IMR-90 (cell line): ENCODE measurements around the gene NOS1AP. TPM values are rescaled to one million over a fixed set of nuclear protein-coding genes. Genes with fewer than 3 reads are reported as not detected.

ENCODE experiments used
- ATAC-seq: fragments of 200-7000 bp; cut with Tn5 transposase; 2 replicates; pipeline ENCODE4 v1.9.1; 2020; ENCODE audit warnings: low read depth, mild to moderate bottlenecking, moderate library complexity
- BruUV-seq: library from RNA; stranded (reverse); fragments of 400-500 nt; replicated peaks from 2 replicates; lab custom pipeline; 2021; lab: Mats Ljungman, UMichigan
- CTCF ChIA-PET: fragments of 300-600 bp; formaldehyde crosslinking; extraction: SDS; loops from one replicate; lab custom pipeline; 2021; ENCODE audit warnings: antibody characterized with exemption; lab: Yijun Ruan, JAX
- POLR2A ChIA-PET: fragments of 300-600 bp; sonication (Branson Sonifier 250); formaldehyde crosslinking; loops from one replicate; lab custom pipeline; 2022; ENCODE audit warnings: antibody characterized with exemption; ENCODE audit not compliant: unreplicated experiment; lab: Charles Lee
- DNase-seq: peaks from one replicate; pipeline ENCODE4 v3.0.0; 2013
- H2AFZ ChIP-seq: replicated peaks from 2 replicates; pipeline ENCODE3; 2013; ENCODE audit warnings: low read length, mild to moderate bottlenecking; ENCODE audit not compliant: poor library complexity
- H2AK5ac ChIP-seq: 2 replicates; pipeline ENCODE4 v1.6.1; 2013; ENCODE audit warnings: low read depth, low read length, inconsistent platforms
- H2AK9ac ChIP-seq: replicated peaks from 2 replicates; pipeline ENCODE3; 2013; ENCODE audit warnings: mild to moderate bottlenecking, low read depth, low read length, moderate library complexity; ENCODE audit not compliant: poor library complexity
- H2BK120ac ChIP-seq: 2 replicates; pipeline ENCODE4 v1.6.1; 2013; ENCODE audit warnings: low read depth, low read length, inconsistent platforms
- H2BK15ac ChIP-seq: 3 replicates; pipeline ENCODE4 v1.6.1; 2013; ENCODE audit warnings: low read depth, low read length, inconsistent platforms
- H2BK20ac ChIP-seq: 2 replicates; pipeline ENCODE4 v1.6.1; 2013; ENCODE audit warnings: low read depth, mild to moderate bottlenecking, inconsistent platforms, low read length, moderate library complexity
- H2BK5ac ChIP-seq: 2 replicates; pipeline ENCODE4 v1.6.1; 2013; ENCODE audit warnings: mild to moderate bottlenecking, low read depth, low read length, inconsistent platforms; ENCODE audit not compliant: poor library complexity, severe bottlenecking
- H3K14ac ChIP-seq: replicated peaks from 2 replicates; pipeline ENCODE4 v1.6.1; 2013; ENCODE audit warnings: low read depth, low read length, inconsistent platforms
- H3K18ac ChIP-seq: 2 replicates; pipeline ENCODE4 v1.6.1; 2013; ENCODE audit warnings: low read depth, low read length, control low read depth
- H3K23ac ChIP-seq: 2 replicates; pipeline ENCODE4 v1.6.1; 2013; ENCODE audit warnings: low read depth, low read length, inconsistent platforms
- H3K27ac ChIP-seq: 2 replicates; pipeline ENCODE4 v1.5.1; 2013; ENCODE audit warnings: mild to moderate bottlenecking, control low read depth, low read length; ENCODE audit not compliant: insufficient read depth
- H3K27me3 ChIP-seq: 2 replicates; pipeline ENCODE4 v1.6.1; 2013; ENCODE audit warnings: low read length; ENCODE audit not compliant: control insufficient read depth, insufficient read depth
- H3K36me3 ChIP-seq: 2 replicates; pipeline ENCODE4 v1.6.1; 2013; ENCODE audit warnings: low read length, mixed read lengths; ENCODE audit not compliant: control insufficient read depth, insufficient read depth
- H3K4ac ChIP-seq: 2 replicates; pipeline ENCODE4 v1.6.1; 2013; ENCODE audit warnings: low read depth, low read length, inconsistent platforms
- H3K4me1 ChIP-seq: 2 replicates; pipeline ENCODE4 v1.6.1; 2013; ENCODE audit warnings: low read length, mixed read lengths; ENCODE audit not compliant: control insufficient read depth, insufficient read depth
- H3K4me2 ChIP-seq: 2 replicates; pipeline ENCODE4 v1.6.1; 2013; ENCODE audit warnings: low read depth, mild to moderate bottlenecking, control low read depth, low read length, moderate library complexity
- H3K4me3 ChIP-seq: 2 replicates; pipeline ENCODE4 v1.5.1; 2013; ENCODE audit warnings: low read depth, mild to moderate bottlenecking, control low read depth, low read length, moderate library complexity; ENCODE audit not compliant: insufficient read depth
- H3K56ac ChIP-seq: 2 replicates; pipeline ENCODE4 v1.6.1; 2013; ENCODE audit warnings: low read length, inconsistent platforms; ENCODE audit not compliant: insufficient read depth; ENCODE audit errors: extremely low read depth
- H3K79me1 ChIP-seq, 2 experiments: 2 replicates each; pipeline ENCODE4 v1.6.1; 2013; ENCODE audit warnings: low read length in 2 of 2, inconsistent platforms in 1 of 2, low read depth in 1 of 2
- H3K9ac ChIP-seq: 2 replicates; pipeline ENCODE4 v1.6.1; 2013; ENCODE audit warnings: low read depth, low read length, control low read depth
- H3K9me1 ChIP-seq: 2 replicates; pipeline ENCODE4 v1.6.1; 2013; ENCODE audit warnings: low read length, inconsistent platforms; ENCODE audit not compliant: insufficient read depth
- H3K9me3 ChIP-seq: 2 replicates; pipeline ENCODE4 v1.6.1; 2013; ENCODE audit warnings: low read length; ENCODE audit not compliant: control insufficient read depth, insufficient read depth
- H4K20me1 ChIP-seq: 2 replicates; pipeline ENCODE4 v1.6.1; 2013; ENCODE audit warnings: low read length, inconsistent platforms; ENCODE audit not compliant: insufficient read depth
- H4K5ac ChIP-seq: 2 replicates; pipeline ENCODE4 v1.6.1; 2013; ENCODE audit warnings: mild to moderate bottlenecking, low read depth, low read length, control low read depth
- H4K8ac ChIP-seq, 2 experiments: 2 replicates each; pipeline ENCODE4 v1.6.1; 2013; ENCODE audit warnings: low read depth in 2 of 2, low read length in 2 of 2, control low read depth in 1 of 2, inconsistent platforms in 1 of 2
- H4K91ac ChIP-seq: 2 replicates; pipeline ENCODE4 v1.6.1; 2013; ENCODE audit warnings: low read depth, low read length, inconsistent platforms; ENCODE audit not compliant: insufficient read depth
- BHLHE40 ChIP-seq: fragments of 150-350 bp; IDR thresholded peaks from 2 replicates; pipeline ENCODE4 v1.6.1; 2016; ENCODE audit warnings: mild to moderate bottlenecking, low read depth, low read length
- CEBPB ChIP-seq: IDR thresholded peaks from 2 replicates; pipeline ENCODE4 v1.6.1; 2012; ENCODE audit warnings: low read depth, low read length, improper control_type of control experiment
- CHD1 ChIP-seq: IDR thresholded peaks from 2 replicates; pipeline ENCODE4 v1.6.1; 2012; ENCODE audit warnings: low read depth, low read length, improper control_type of control experiment
- CTCF ChIP-seq: conservative IDR thresholded peaks from 2 replicates; pipeline ENCODE4 v1.5.1; 2012; ENCODE audit warnings: mild to moderate bottlenecking, low read depth, low read length, improper control_type of control experiment
- ELK1 ChIP-seq: fragments of 150-350 bp; IDR thresholded peaks from 2 replicates; pipeline ENCODE4 v1.6.1; 2016; ENCODE audit warnings: low read depth, mild to moderate bottlenecking, low read length, moderate library complexity, borderline replicate concordance
- FOS ChIP-seq: fragments of 150-350 bp; IDR thresholded peaks from 2 replicates; pipeline ENCODE4 v1.6.1; 2016; ENCODE audit warnings: low read depth, low read length
- MAFK ChIP-seq: IDR thresholded peaks from 2 replicates; pipeline ENCODE4 v1.6.1; 2012; ENCODE audit warnings: low read depth, low read length, improper control_type of control experiment
- MAZ ChIP-seq: IDR thresholded peaks from 2 replicates; pipeline ENCODE4 v1.6.1; 2012; ENCODE audit warnings: low read depth, mild to moderate bottlenecking, low read length, improper control_type of control experiment, moderate library complexity, borderline replicate concordance
- MXI1 ChIP-seq: IDR thresholded peaks from 2 replicates; pipeline ENCODE4 v1.6.1; 2012; ENCODE audit warnings: low read depth, mild to moderate bottlenecking, low read length, moderate library complexity, borderline replicate concordance
- NFE2L2 ChIP-seq: fragments of 150-350 bp; IDR thresholded peaks from 2 replicates; pipeline ENCODE4 v1.6.1; 2016; ENCODE audit warnings: low read depth, mild to moderate bottlenecking, low read length
- POLR2A ChIP-seq: IDR thresholded peaks from 2 replicates; pipeline ENCODE4 v1.6.1; 2012; ENCODE audit warnings: mild to moderate bottlenecking, low read depth, low read length
- RAD21 ChIP-seq: IDR thresholded peaks from 2 replicates; pipeline ENCODE4 v1.6.1; 2012; ENCODE audit warnings: low read length, improper control_type of control experiment
- RCOR1 ChIP-seq: IDR thresholded peaks from 2 replicates; pipeline ENCODE4 v1.6.1; 2012; ENCODE audit warnings: mild to moderate bottlenecking, low read length, improper control_type of control experiment; ENCODE audit not compliant: insufficient replicate concordance
- RFX5 ChIP-seq: IDR thresholded peaks from 2 replicates; pipeline ENCODE4 v1.8.0; 2012; ENCODE audit warnings: low read depth, mild to moderate bottlenecking, low read length, moderate library complexity
- SMC3 ChIP-seq: fragments of 150-350 bp; IDR thresholded peaks from 2 replicates; pipeline ENCODE4 v1.6.1; 2016; ENCODE audit warnings: low read depth, mild to moderate bottlenecking, antibody characterized with exemption, low read length, moderate library complexity
- USF2 ChIP-seq: fragments of 150-350 bp; IDR thresholded peaks from 2 replicates; pipeline ENCODE4 v1.6.1; 2017; ENCODE audit warnings: mild to moderate bottlenecking, antibody characterized with exemption, low read length, low read depth
- WGBS, 2 experiments: methylation state at CpG; one replicate each; pipeline versions ENCODE4 v1.1.5 to v1.1.7; 2013; ENCODE audit warnings: missing lambda C conversion rate in 2 of 2; ENCODE audit not compliant: insufficient read length in 1 of 2; ENCODE audit errors: extremely low coverage in 2 of 2; 5-methylcytosine and 5-hydroxymethylcytosine counted together
- dilution Hi-C: fragments of 300-500 bp; cut with HindIII; formaldehyde crosslinking; loops from one replicate; pipeline ENCODE4 v1.14.3; 2018; ENCODE audit warnings: low sequenced_read_pairs; ENCODE audit not compliant: unreplicated experiment
- in situ Hi-C: fragments of 300-500 bp; cut with MboI; formaldehyde crosslinking; loops from 3 replicates; pipeline ENCODE4 v1.14.3; 2019; ENCODE audit warnings: low sequenced_read_pairs, inconsistent platforms, mixed read lengths
- intact Hi-C: fragments of 100-400 bp; cut with micrococcal nuclease; formaldehyde crosslinking; loops from 2 replicates; pipeline ENCODE4 v1.10.0; 2022
- polyA plus RNA-seq, 3 experiments: library from polyadenylated mRNA; depleted of rRNA; stranded (reverse); fragments of >200 nt; gene quantifications; 2 replicates each; pipeline ENCODE4 v1.2.3, GENCODE V29; 2012; ENCODE audit warnings: low replicate concordance in 1 of 3
- total RNA-seq: library from RNA; depleted of rRNA; stranded (reverse); fragments of >200 nt; gene quantifications from 2 replicates; pipeline ENCODE4 v1.2.3, GENCODE V29; 2012

The NOS1AP gene
- total and polyA plus RNA-seq, 2 of the 4 experiments (the other 2 are of a cell fraction): 0.18 to 0.19 TPM

GRCh38 chr1:162200096-162200847, 130.8 kb downstream of the NOS1AP start:
- TF ChIP-seq RAD21: no peak
- TF ChIP-seq POLR2A: no peak
- TF ChIP-seq MAZ: no peak
- no peak for TF ChIP-seq CEBPB
- no peak for TF ChIP-seq RCOR1
- TF ChIP-seq BHLHE40: no peak
- no peak for TF ChIP-seq FOS
- TF ChIP-seq SMC3: no peak
- TF ChIP-seq CHD1: no peak
- TF ChIP-seq MXI1: no peak
- no peak for TF ChIP-seq ELK1
- TF ChIP-seq RFX5: no peak
- TF ChIP-seq USF2: no peak
- TF ChIP-seq MAFK: no peak
- no peak for TF ChIP-seq CTCF
- no peak for TF ChIP-seq NFE2L2
- Histone ChIP-seq H3K9me1 (no peaks in the 10 kb centered on the region), H3K14ac (no peak overlapping the region), H4K5ac (no peak overlapping the region), H3K56ac (no peak overlapping the region), H4K20me1 (no peaks in the 10 kb centered on the region), H2BK15ac (no peak overlapping the region), H3K9me3 (peaks cover 2% of the 10 kb centered on the region; the same call in 1 of the 2 replicates), H2AFZ (no peak overlapping the region), H3K79me1 (no peaks in the 10 kb centered on the region), H3K4me3 (no peak overlapping the region), H2AK9ac (no peak overlapping the region), H3K23ac (no peak overlapping the region), H3K27me3 (peaks cover 10% of the 10 kb centered on the region), H3K4ac (no peak overlapping the region), H3K4me1 (no peaks in the 10 kb centered on the region), H2BK20ac (no peak overlapping the region), H4K8ac (no peak overlapping the region), H3K9ac (no peak overlapping the region), H2BK5ac (no peak overlapping the region), H3K27ac (no peak overlapping the region), H3K36me3 (no peaks in the 10 kb centered on the region), H2BK120ac (no peak overlapping the region), H4K91ac (no peak overlapping the region), H2AK5ac (no peak overlapping the region), H3K4me2 (no peak overlapping the region), H3K18ac (no peak overlapping the region)
- ChIA-PET POLR2A (no interaction called here), CTCF (no interaction called here)
- dilution Hi-C loops: no loop called here
- DNase-seq: no peak
- intact Hi-C loops: no loop called here
- 70% methylated on average over 2 of the region's 5 CpGs; no CpG with 5 or more reads in 1 of the 2 experiments for WGBS, 2 experiments
- BruUV-seq: no TSS peak
- in situ Hi-C loops: no loop called here
- ATAC-seq: no peak
